ENCODE measurements around the gene PROSER3. TPM values are rescaled to one million over a fixed set of nuclear protein-coding genes. Genes with fewer than 3 reads are reported as not detected.
A peak's percentile ranks its signal among the peaks of the same experiment; 100 is the strongest.

Gene PROSER3
- total and polyA plus RNA-seq, 2 experiments from 2014 or later, result 21.8 to 28.0 TPM

- TF ChIP-seq ZNF462 (CRISPR knock-in tag; IDR thresholded peaks at IDR 0.05) (no peak), CTCF (conservative IDR thresholded peaks at IDR 0.05; ENCODE audit: low read depth in 2 of 2) (no peak), NANOG (IDR thresholded peaks at IDR 0.05; ENCODE audit: borderline replicate concordance) (no peak), CREB1 (CRISPR knock-in tag; IDR thresholded peaks at IDR 0.05; ENCODE audit: low read depth) (no peak)
Observed at GRCh38 chr19:35746531-35746930, 11.4 kb upstream of the PROSER3 start (continued).

- Histone ChIP-seq H3K79me2 (replicated peaks; ENCODE audit: insufficient read depth) (peaks cover 14% of the 10 kb centered on the region), H2AFZ (0 out of 2 replicates have a peak within 1 kb of the TSS, but pooled peaks have one; percentile 23)
- peaks cover 20% of the 10 kb centered on the region for H3K4me1 Mint-ChIP-seq
- TF ChIP-seq POLR2AphosphoS5 (IDR thresholded peaks at IDR 0.05; ENCODE audit: low read depth) (peak; percentile 71), ZNF462 (CRISPR knock-in tag; IDR thresholded peaks at IDR 0.05) (no peak), NANOG (IDR thresholded peaks at IDR 0.05; ENCODE audit: borderline replicate concordance) (peak; percentile 61; the same call in 1 of the 2 replicates)
Observed at GRCh38 chr19:35748106-35749020, 9.6 kb upstream of the PROSER3 start, which contains the start of gene LIN37. TSS of gene LIN37 (plus strand) at chr19:35748576. CDS start at chr19:35748725, 149 bp downstream.

More at GRCh38 chr19:35748106-35749020, 9.6 kb upstream of the PROSER3 start, which contains the start of gene LIN37:
- H3K9me3 Mint-ChIP-seq, result no peaks in the 10 kb centered on the region; the same call in 1 of the 3 replicates
- Histone ChIP-seq H4K20me1 (replicated peaks; ENCODE audit: insufficient read depth) (no peaks in the 10 kb centered on the region), H3F3A (replicated peaks; ENCODE audit: low read depth) (no peaks in the 10 kb centered on the region), H3K27ac (ENCODE audit: low read depth) (no peak within 1 kb of the TSS), H3K9me2 (ENCODE audit: insufficient read depth) (no peaks in the 10 kb centered on the region), H3K27me3 (ENCODE audit: insufficient read depth) (no peaks in the 10 kb centered on the region), H3K4me3 (peak within 1 kb of the TSS; percentile 66), H3K4me2 (peak within 1 kb of the TSS; percentile 74), H3K4me1 (ENCODE audit: insufficient read depth) (peaks cover 15% of the 10 kb centered on the region), H3K36me3 (ENCODE audit: insufficient read depth) (no peaks in the 10 kb centered on the region)
- peaks cover 7% of the 10 kb centered on the region for H3K27me3 Mint-ChIP-seq (ENCODE audit: insufficient read depth, low read depth, poor library complexity)
- peaks cover 2% of the 10 kb centered on the region; the same call in 2 of the 3 replicates for H3K36me3 Mint-ChIP-seq (ENCODE audit: low read depth)
- peak within 1 kb of the TSS; percentile 96 for H3K27ac Mint-ChIP-seq
- DNase-seq (ENCODE audit: low spot score), result peak; percentile 100
- peak; percentile 78 for ATAC-seq
- H3K4me3 Mint-ChIP-seq, result peak within 1 kb of the TSS; percentile 97

Data from GM23338 (cell line).